H1 (cell line): Measurements from ENCODE around the gene NFIA. TPM values are rescaled to one million over a fixed set of nuclear protein-coding genes. Genes with fewer than 3 reads are reported as not detected.

Experiments used
- CTCF ChIA-PET: fragments of 300-600 bp; sonication (Branson Sonifier 250); formaldehyde crosslinking; loops from one replicate; lab custom pipeline; 2021; ENCODE audit not compliant: partially characterized antibody; lab: Charles Lee
- POLR2A ChIA-PET: fragments of 300-600 bp; sonication (Branson Sonifier 250); formaldehyde crosslinking; loops from one replicate; lab custom pipeline; 2021; ENCODE audit warnings: inconsistent platforms; ENCODE audit not compliant: partially characterized antibody; lab: Charles Lee
- DNase-seq, 2 experiments: peaks; one replicate each; pipeline versions ENCODE4 v3.0.0 to v3.0.0-alpha.2; 2010 to 2022; ENCODE audit warnings: low spot score in 2 of 2, low read depth in 1 of 2, mixed read lengths in 1 of 2
- FAIRE-seq: peaks from 2 replicates; lab custom pipeline; 2011; peaks lifted over from hg19 to GRCh38; lab: Jason Lieb, UNC
- H2AFZ ChIP-seq: 2 replicates; pipeline ENCODE4 v1.8.1; 2012; ENCODE audit warnings: low read length, inconsistent platforms
- H2AK5ac ChIP-seq: 2 replicates; pipeline ENCODE4 v1.6.1; 2013; ENCODE audit warnings: low read depth, low read length
- H2BK120ac ChIP-seq: replicated peaks from 2 replicates; pipeline ENCODE3; 2013; ENCODE audit warnings: low read depth, low read length, inconsistent platforms
- H2BK12ac ChIP-seq: 2 replicates; pipeline ENCODE4 v1.6.1; 2013; ENCODE audit warnings: low read depth, low read length
- H2BK15ac ChIP-seq: 2 replicates; pipeline ENCODE4 v1.6.1; 2013; ENCODE audit warnings: low read length
- H2BK20ac ChIP-seq: 2 replicates; pipeline ENCODE4 v1.6.1; 2013; ENCODE audit warnings: low read length
- H2BK5ac ChIP-seq: 2 replicates; pipeline ENCODE4 v1.6.1; 2013; ENCODE audit warnings: low read depth, low read length
- H3K14ac ChIP-seq: 2 replicates; pipeline ENCODE4 v1.6.1; 2013; ENCODE audit warnings: inconsistent platforms; ENCODE audit not compliant: insufficient read length
- H3K18ac ChIP-seq: 2 replicates; pipeline ENCODE4 v1.6.1; 2013; ENCODE audit warnings: low read length; ENCODE audit errors: extremely low read depth
- H3K23ac ChIP-seq: 2 replicates; pipeline ENCODE4 v1.6.1; 2013; ENCODE audit warnings: inconsistent platforms; ENCODE audit not compliant: insufficient read length
- H3K23me2 ChIP-seq: 2 replicates; pipeline ENCODE4 v1.6.1; 2013; ENCODE audit warnings: low read depth, low read length
- H3K27ac ChIP-seq: 2 replicates; pipeline ENCODE4 v1.6.1; 2011; ENCODE audit warnings: low read depth, low read length, inconsistent platforms
- H3K27me3 ChIP-seq, 4 experiments: replicated peaks in 1 of 4; 1 replicate in 1 of 4; 2 replicates in 3 of 4; pipeline versions ENCODE4 v1.6.1 to v1.8.1; 2011 to 2013; ENCODE audit warnings: low read length in 3 of 4, mild to moderate bottlenecking in 3 of 4, inconsistent platforms in 2 of 4, mixed read lengths in 2 of 4, moderate library complexity in 1 of 4; ENCODE audit not compliant: control insufficient read depth in 3 of 4, insufficient read depth in 3 of 4; ENCODE audit errors: extremely low read depth in 1 of 4
- H3K36me3 ChIP-seq, 4 experiments: 2 replicates each; pipeline versions ENCODE4 v1.6.1 to v1.8.1; 2011 to 2013; ENCODE audit warnings: mild to moderate bottlenecking in 4 of 4, low read length in 3 of 4, moderate library complexity in 2 of 4, control low read depth in 1 of 4, inconsistent platforms in 1 of 4; ENCODE audit not compliant: insufficient read depth in 4 of 4, control insufficient read depth in 2 of 4
- H3K4ac ChIP-seq: replicated peaks from 2 replicates; pipeline ENCODE3; 2013; ENCODE audit warnings: low read length, low read depth, mixed read lengths, inconsistent platforms; ENCODE audit not compliant: insufficient read length
- H3K4me1 ChIP-seq, 4 experiments: replicated peaks in 1 of 4; 1 replicate in 1 of 4; 2 replicates in 3 of 4; pipeline versions ENCODE4 v1.6.1 to v1.8.1; 2011 to 2013; ENCODE audit warnings: low read length in 3 of 4, inconsistent platforms in 2 of 4, mixed read lengths in 1 of 4; ENCODE audit not compliant: insufficient read depth in 4 of 4, control insufficient read depth in 3 of 4
- H3K4me2 ChIP-seq, 2 experiments: 2 replicates each; pipeline versions ENCODE4 v1.6.1 to v1.8.1; 2011 to 2013; ENCODE audit warnings: low read depth in 2 of 2, low read length in 2 of 2, control low read depth in 1 of 2, inconsistent platforms in 1 of 2, mild to moderate bottlenecking in 1 of 2; ENCODE audit not compliant: insufficient read depth in 1 of 2
- H3K4me3 ChIP-seq, 4 experiments: fragments of 200-600, 300-600 bp in 1 of 4; sonication (generic), shearing (Covaris generic), sonication (Bioruptor Twin) in 1 of 4; 2 replicates each; pipeline versions ENCODE4 v1.5.1 to v1.8.1; 2011 to 2016; ENCODE audit warnings: low read length in 4 of 4, low read depth in 3 of 4, control low read depth in 2 of 4, inconsistent platforms in 2 of 4, mild to moderate bottlenecking in 2 of 4, mixed read lengths in 1 of 4, moderate library complexity in 1 of 4; ENCODE audit not compliant: insufficient read depth in 2 of 4; ENCODE audit errors: extremely low read depth in 1 of 4
- H3K56ac ChIP-seq: replicated peaks from 2 replicates; pipeline ENCODE3; 2013; ENCODE audit warnings: low read depth, mild to moderate bottlenecking, mixed read lengths, low read length, inconsistent platforms; ENCODE audit not compliant: insufficient read length
- H3K79me1 ChIP-seq: 2 replicates; pipeline ENCODE4 v1.6.1; 2013; ENCODE audit warnings: low read depth, low read length, control low read depth
- H3K79me2 ChIP-seq, 2 experiments: 2 replicates each; pipeline versions ENCODE4 v1.6.1 to v1.8.1; 2012 to 2013; ENCODE audit warnings: low read length in 2 of 2, mild to moderate bottlenecking in 2 of 2, inconsistent platforms in 1 of 2; ENCODE audit not compliant: insufficient read depth in 2 of 2, control insufficient read depth in 1 of 2
- H3K9ac ChIP-seq, 4 experiments: replicated peaks in 1 of 4; 1 replicate in 1 of 4; 2 replicates in 3 of 4; pipeline versions ENCODE4 v1.6.1 to v1.8.1; 2011 to 2013; ENCODE audit warnings: low read depth in 3 of 4, low read length in 3 of 4, control low read depth in 2 of 4, mild to moderate bottlenecking in 2 of 4, moderate library complexity in 2 of 4, inconsistent platforms in 1 of 4; ENCODE audit errors: extremely low read depth in 1 of 4
- H3K9me3 ChIP-seq, 2 experiments: 2 replicates each; pipeline versions ENCODE4 v1.6.1 to v1.8.1; 2012 to 2013; ENCODE audit warnings: mild to moderate bottlenecking in 2 of 2, moderate library complexity in 2 of 2, control low read depth in 1 of 2, inconsistent platforms in 1 of 2, low read depth in 1 of 2, low read length in 1 of 2, mixed read lengths in 1 of 2; ENCODE audit not compliant: insufficient read depth in 2 of 2
- H4K20me1 ChIP-seq, 2 experiments: replicated peaks in 1 of 2; 2 replicates each; pipeline versions ENCODE3 to v1.8.1; 2011 to 2013; ENCODE audit warnings: inconsistent platforms in 2 of 2, low read length in 2 of 2, mild to moderate bottlenecking in 1 of 2; ENCODE audit not compliant: insufficient read depth in 2 of 2, control insufficient read depth in 1 of 2
- H4K5ac ChIP-seq: 2 replicates; pipeline ENCODE4 v1.6.1; 2013; ENCODE audit warnings: low read length, low read depth, mixed read lengths, inconsistent platforms; ENCODE audit not compliant: insufficient read length
- H4K8ac ChIP-seq: 2 replicates; pipeline ENCODE4 v1.8.0; 2013; ENCODE audit warnings: mild to moderate bottlenecking, moderate library complexity, low read length, inconsistent platforms; ENCODE audit not compliant: insufficient read depth; ENCODE audit errors: extremely low read depth
- H4K91ac ChIP-seq: replicated peaks from 2 replicates; pipeline ENCODE3; 2013; ENCODE audit warnings: low read length, mixed read lengths, inconsistent platforms; ENCODE audit not compliant: insufficient read length
- BCL11A ChIP-seq, 2 experiments: IDR thresholded peaks; one replicate each; pipeline ENCODE4 v1.6.1; 2011; ENCODE audit warnings: low read depth in 2 of 2, low read length in 2 of 2, mild to moderate bottlenecking in 2 of 2
- CBX8 ChIP-seq: fragments of 300-800, 300-1000 bp; sonication (generic); IDR thresholded peaks from 2 replicates; pipeline ENCODE4 v1.7.1; 2016; ENCODE audit warnings: low read depth, low read length, borderline replicate concordance
- HDAC6 ChIP-seq: IDR thresholded peaks from one replicate; pipeline ENCODE4 v1.7.1; 2012; ENCODE audit warnings: low read depth, mild to moderate bottlenecking, inconsistent platforms, low read length, moderate library complexity
- KDM4A ChIP-seq: IDR thresholded peaks from one replicate; pipeline ENCODE4 v1.7.1; 2012; ENCODE audit warnings: low read depth, mild to moderate bottlenecking, moderate library complexity, low read length, inconsistent platforms; ENCODE audit not compliant: severe bottlenecking
- NANOG ChIP-seq: IDR thresholded peaks from 2 replicates; pipeline ENCODE4 v1.6.1; 2011; ENCODE audit warnings: low read length, low read depth, mild to moderate bottlenecking, inconsistent platforms; ENCODE audit not compliant: insufficient read depth, poor library complexity, severe bottlenecking
- WGBS, 2 experiments: shearing (Covaris generic) in 1 of 2; methylation state at CpG; one replicate each; pipeline versions ENCODE4 v1.1.6 to v1.1.7; 2013 to 2015; ENCODE audit warnings: low lambda C conversion rate in 2 of 2, mixed read lengths in 2 of 2, inconsistent platforms in 1 of 2, low coverage in 1 of 2, missing lambda C conversion rate in 1 of 2; ENCODE audit not compliant: insufficient replicate concordance in 2 of 2, insufficient coverage in 1 of 2, insufficient read length in 1 of 2; ENCODE audit errors: extremely low coverage in 1 of 2, missing lambda C conversion rate in 1 of 2; 5-methylcytosine and 5-hydroxymethylcytosine counted together
- polyA plus RNA-seq, 7 experiments: library from polyadenylated mRNA; depleted of rRNA in 3 of 7; stranded (reverse) in 5 of 7; unstranded in 2 of 7; fragments of >200 nt in 5 of 7; fragments of 200-250 nt in 2 of 7; gene quantifications; 1 replicate in 5 of 7; 2 replicates in 1 of 7; 4 replicates in 1 of 7; pipeline versions ENCODE4 v1.2.1 to v1.2.3, GENCODE V29; 2011 to 2013; ENCODE audit warnings: missing spikeins in 2 of 7, mixed read lengths in 2 of 7
- total RNA-seq: library from RNA; stranded (reverse); fragmentation: NEBNext Ultra II Directional; extraction: Animal tissue kit (Norgen Biotek cat#: 25700); gene quantifications from 2 replicates; pipeline ENCODE4 v1.2.1, GENCODE V29; 2021

NFIA gene
- total and polyA plus RNA-seq, 2 of the 8 experiments (the other 6 are each of a cell fraction or from before 2014, with no cell fraction given), result 1.8 to 2.3 TPM

DNA sequence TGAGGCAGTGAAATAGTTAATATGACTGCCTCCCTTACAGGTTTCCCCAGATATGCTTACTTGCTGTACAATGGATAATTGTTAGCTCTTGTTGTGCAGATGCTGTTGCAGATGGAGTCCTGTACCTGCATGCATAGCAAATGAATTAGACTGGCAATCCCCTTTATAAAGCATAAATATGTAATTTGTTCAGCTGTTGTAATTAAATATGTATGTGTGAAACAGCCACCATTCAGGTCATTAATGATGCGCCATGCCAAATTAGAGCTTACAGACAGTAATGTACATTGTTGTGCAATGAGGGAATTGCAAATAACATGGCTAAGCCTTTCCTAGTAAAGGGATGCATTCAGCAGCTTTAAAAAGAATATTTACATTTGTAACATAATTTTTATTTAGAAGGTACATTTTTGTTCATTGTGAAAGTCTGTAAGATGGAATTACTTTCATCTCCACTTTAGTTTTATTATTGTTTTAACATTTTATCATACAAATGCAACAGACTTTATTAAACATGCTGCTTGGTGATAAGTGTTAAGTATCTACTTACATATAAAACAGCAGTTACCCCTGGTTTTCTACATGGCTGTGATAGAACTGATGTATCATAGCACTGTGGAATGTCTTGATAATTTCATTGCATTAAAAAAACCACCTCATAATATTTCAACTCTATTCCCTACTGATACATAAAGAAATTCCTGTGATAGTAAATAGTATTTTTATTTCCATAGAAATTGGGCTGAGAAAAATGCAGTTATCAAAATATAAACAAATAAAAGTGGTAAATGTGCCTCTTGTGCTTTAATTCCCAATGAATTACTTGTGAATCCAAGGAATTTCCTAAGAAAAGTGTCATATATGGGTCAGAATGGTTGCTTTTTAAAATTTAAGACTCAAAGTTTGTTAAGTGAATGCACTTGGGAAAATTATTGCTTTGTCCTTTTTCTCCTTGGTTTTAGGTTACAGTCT, 99.0 kb downstream of the NFIA start:
- Histone ChIP-seq H3K18ac (no peak overlapping the region), H3K23me2 (no peaks in the 10 kb centered on the region), H4K91ac (no peak overlapping the region), H3K56ac (no peak overlapping the region), H2BK12ac (no peak overlapping the region), H3K27ac (no peak overlapping the region), H3K9me3 (no peaks in the 10 kb centered on the region), H3K4me1 (peaks cover 0 to 4% (median 0%) of the 10 kb centered on the region in 4 experiments; a peak in 2 of 7 replicates), H3K4me3 (no peak overlapping the region), H3K27me3 (no peaks in the 10 kb centered on the region; a peak in 1 of 7 replicates), H3K23ac (no peak overlapping the region), H3K9ac (no peak overlapping the region), H2BK20ac (no peak overlapping the region), H3K14ac (no peak overlapping the region), H3K4me2 (no peak overlapping the region), H3K36me3 (no peaks in the 10 kb centered on the region), H4K5ac (no peak overlapping the region), H2BK120ac (no peak overlapping the region), H3K79me1 (no peaks in the 10 kb centered on the region), H3K79me2 (no peaks in the 10 kb centered on the region), H2BK15ac (no peak overlapping the region), H4K8ac (no peak overlapping the region), H3K4ac (no peak overlapping the region), H2AFZ (no peak overlapping the region), H2BK5ac (no peak overlapping the region), H4K20me1 (no peaks in the 10 kb centered on the region), H2AK5ac (no peak overlapping the region)
- DNase-seq (no peak), FAIRE-seq (no peak)
- WGBS, 2 experiments, result 96% methylated on average over 1 of the region's 1 CpG; no CpG with 5 or more reads in 1 of the 2 experiments
- ChIA-PET CTCF (no interaction called here), POLR2A (interaction anchor here (0.6 kb wide), 1 partner anchor 17 kb away, joined by 4 read pairs; no protein-coding TSS in a partner anchor)
- TF ChIP-seq BCL11A (IDR thresholded peaks at IDR 0.05; ENCODE audit: low read depth in 2 of 2, low read length in 2 of 2) (no peak), KDM4A (no peak), NANOG (no peak), CBX8 (no peak), HDAC6 (no peak)
